Neutrophil (primary cell): Measurements from ENCODE around the gene CAV2.

Source experiments
- H3K27ac ChIP-seq: fragments of 200-600 bp; sonication (generic); 2 replicates; pipeline ENCODE4 v1.5.1; 2016; ENCODE audit warnings: mild to moderate bottlenecking, moderate library complexity
- H3K27me3 ChIP-seq: fragments of 200-600 bp; sonication (generic); 2 replicates; pipeline ENCODE4 v1.6.0; 2016; ENCODE audit warnings: mild to moderate bottlenecking
- H3K36me3 ChIP-seq: fragments of 200-600 bp; sonication (generic); 2 replicates; pipeline ENCODE4 v1.5.1; 2017
- H3K4me1 ChIP-seq, 2 experiments: fragments of 200-600 bp in 1 of 2; sonication (generic) in 1 of 2; 1 replicate in 1 of 2; 2 replicates in 1 of 2; pipeline versions ENCODE4 v1.5.1 to v1.6.1; 2013 to 2016; ENCODE audit warnings: low read depth in 1 of 2, low read length in 1 of 2, mild to moderate bottlenecking in 1 of 2, moderate library complexity in 1 of 2; ENCODE audit not compliant: control insufficient read depth in 1 of 2, insufficient read depth in 1 of 2
- H3K4me3 ChIP-seq, 2 experiments: fragments of 200-600 bp in 1 of 2; sonication (generic) in 1 of 2; 1 replicate in 1 of 2; 2 replicates in 1 of 2; pipeline ENCODE4 v1.5.1; 2013 to 2016; ENCODE audit warnings: low read depth in 1 of 2, low read length in 1 of 2, mild to moderate bottlenecking in 1 of 2, moderate library complexity in 1 of 2
- H3K9me3 ChIP-seq: fragments of 200-600 bp; sonication (generic); 2 replicates; pipeline ENCODE4 v1.5.1; 2016
- TF ChIP-seq, protein P1 (sequence below): fragments of 200-600 bp; sonication (generic); IDR thresholded peaks from 2 replicates; pipeline ENCODE4 v1.5.1; 2016; ENCODE audit warnings: antibody characterized with exemption

CAV2 gene

DNA sequence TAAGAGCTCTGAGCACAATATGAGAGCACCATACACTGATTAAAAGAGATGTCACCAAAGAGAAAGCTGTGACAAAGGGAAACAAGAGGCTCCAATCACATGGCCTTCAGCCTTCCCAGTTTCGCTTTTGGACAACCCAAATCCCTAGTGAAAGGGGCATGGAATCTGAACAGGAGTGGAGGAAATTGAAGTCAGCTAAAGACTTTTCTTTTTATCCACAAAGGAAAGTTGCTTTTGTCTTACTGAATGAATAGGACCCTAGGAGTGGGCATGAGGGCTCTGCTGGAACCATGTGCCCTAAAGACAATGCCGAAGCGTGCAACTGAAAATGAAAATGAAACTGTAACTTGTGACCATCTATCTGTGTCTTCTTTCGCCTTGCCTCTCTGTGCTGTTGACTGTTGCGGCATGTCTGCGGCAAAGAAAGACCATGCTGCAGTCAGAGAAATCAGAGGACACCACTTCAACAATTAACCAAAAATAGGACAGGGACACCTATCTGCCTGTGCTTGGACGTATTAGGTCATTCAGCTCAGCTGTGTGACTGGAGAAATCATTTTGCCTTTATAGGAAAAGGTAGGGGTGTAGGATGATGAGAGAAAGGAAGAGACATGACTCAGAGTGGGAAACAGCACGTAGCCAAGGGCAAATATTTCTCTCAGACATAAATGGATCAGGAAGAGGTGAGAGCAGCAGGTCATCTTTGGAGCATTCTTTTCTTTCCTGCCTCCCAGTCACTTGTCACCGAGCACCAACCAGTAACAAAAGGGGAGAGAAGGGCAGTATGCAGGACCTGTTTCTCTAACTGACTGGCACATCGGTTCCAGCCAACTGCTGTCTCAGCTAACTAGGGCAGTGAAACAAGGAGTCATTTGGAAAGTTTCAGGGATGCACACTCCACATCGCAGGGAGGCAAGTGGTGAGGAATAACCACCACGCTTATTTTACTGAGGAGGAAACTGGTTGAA lies 12.3 kb downstream of the CAV2 start:
- Histone ChIP-seq H3K4me3 (no peak overlapping the region), H3K27ac (no peak overlapping the region), H3K27me3 (peaks cover 15% of the 10 kb centered on the region), H3K9me3 (no peaks in the 10 kb centered on the region), H3K4me1 (no peaks in the 10 kb centered on the region), H3K36me3 (no peaks in the 10 kb centered on the region)
- TF ChIP-seq, protein P1, sequence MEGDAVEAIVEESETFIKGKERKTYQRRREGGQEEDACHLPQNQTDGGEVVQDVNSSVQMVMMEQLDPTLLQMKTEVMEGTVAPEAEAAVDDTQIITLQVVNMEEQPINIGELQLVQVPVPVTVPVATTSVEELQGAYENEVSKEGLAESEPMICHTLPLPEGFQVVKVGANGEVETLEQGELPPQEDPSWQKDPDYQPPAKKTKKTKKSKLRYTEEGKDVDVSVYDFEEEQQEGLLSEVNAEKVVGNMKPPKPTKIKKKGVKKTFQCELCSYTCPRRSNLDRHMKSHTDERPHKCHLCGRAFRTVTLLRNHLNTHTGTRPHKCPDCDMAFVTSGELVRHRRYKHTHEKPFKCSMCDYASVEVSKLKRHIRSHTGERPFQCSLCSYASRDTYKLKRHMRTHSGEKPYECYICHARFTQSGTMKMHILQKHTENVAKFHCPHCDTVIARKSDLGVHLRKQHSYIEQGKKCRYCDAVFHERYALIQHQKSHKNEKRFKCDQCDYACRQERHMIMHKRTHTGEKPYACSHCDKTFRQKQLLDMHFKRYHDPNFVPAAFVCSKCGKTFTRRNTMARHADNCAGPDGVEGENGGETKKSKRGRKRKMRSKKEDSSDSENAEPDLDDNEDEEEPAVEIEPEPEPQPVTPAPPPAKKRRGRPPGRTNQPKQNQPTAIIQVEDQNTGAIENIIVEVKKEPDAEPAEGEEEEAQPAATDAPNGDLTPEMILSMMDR = no peak

DNA sequence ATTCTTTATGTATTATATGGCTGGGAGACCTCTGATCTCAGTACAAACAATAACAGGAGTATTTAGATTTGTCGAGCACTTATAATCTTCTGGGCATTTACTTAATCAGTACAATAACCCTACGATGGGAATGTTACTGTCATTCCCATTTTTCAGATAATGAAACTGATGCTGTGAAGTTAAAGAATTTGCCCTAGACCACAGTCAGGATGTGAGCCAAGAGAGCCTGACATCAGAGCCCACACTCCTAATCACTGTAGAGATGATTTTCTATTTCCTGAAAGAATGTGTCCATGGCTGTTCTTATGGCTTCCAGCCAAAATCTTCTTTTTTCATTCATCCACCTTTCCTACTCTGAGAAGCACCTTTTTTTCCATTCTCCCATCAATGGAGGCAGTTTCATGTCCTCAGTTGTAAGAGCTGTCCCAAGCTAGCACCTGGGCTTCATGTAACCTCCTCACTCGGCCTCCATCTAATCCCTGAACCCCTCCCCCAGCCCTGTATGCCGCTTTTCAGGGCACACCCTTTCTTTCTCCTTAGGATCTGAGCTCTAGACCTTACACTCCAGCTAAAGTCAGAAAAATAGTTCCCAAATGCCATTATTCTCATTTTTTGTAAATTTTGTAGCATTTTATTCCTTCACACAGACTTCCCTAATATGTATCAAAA lies 13.1 kb downstream of the CAV2 start:
- no peaks in the 10 kb centered on the region for H3K9me3 ChIP-seq
- H3K27me3 ChIP-seq = peaks cover 22% of the 10 kb centered on the region
- H3K4me3 ChIP-seq = no peak overlapping the region
- no peaks in the 10 kb centered on the region for H3K4me1 ChIP-seq
- no peak overlapping the region for H3K27ac ChIP-seq
- H3K36me3 ChIP-seq = no peaks in the 10 kb centered on the region
- TF ChIP-seq, protein P1 = no peak

DNA sequence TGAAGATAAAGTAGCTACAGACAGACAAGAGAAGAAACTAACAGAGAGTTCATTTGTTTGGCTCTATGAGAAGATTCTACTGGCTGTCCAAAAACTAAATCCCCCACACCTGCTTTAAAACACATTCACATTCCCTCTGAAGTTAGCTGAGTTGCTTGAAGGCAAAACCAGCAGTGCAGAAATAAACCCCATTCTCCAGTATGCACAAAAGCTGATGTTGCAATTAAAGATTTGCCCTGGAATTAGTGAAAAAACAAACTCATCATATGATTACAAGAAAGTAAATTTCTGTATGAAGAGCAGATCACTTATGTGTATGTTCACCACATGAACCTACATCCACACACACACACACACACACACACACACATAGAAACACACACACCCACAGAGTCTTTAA lies 16.0 kb downstream of the CAV2 start:
- TF ChIP-seq, protein P1 = no peak
- Histone ChIP-seq H3K4me3 (no peak overlapping the region), H3K27ac (no peak overlapping the region), H3K36me3 (no peaks in the 10 kb centered on the region), H3K4me1 (no peaks in the 10 kb centered on the region), H3K9me3 (no peaks in the 10 kb centered on the region), H3K27me3 (peaks cover 42% of the 10 kb centered on the region)

DNA sequence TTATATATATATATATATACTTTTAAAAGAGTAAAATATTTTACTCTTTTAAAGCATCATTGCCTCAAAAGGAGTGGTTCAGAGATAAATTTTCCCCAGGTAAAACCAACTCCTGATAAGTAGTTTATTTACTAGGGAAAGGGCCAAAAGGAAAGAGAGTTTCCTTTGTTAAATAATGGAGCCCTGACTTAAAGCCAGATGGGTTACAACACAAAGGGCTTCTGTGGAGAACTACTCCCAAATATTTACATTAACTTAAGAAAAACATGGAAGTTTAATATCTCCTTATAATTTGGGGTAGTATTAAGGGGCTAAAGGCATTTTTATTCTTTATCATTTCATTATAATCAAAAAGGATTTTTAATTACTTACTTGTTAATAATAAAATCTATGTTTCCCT lies 16.8 kb downstream of the CAV2 start:
- Histone ChIP-seq H3K36me3 (no peaks in the 10 kb centered on the region), H3K4me1 (no peaks in the 10 kb centered on the region), H3K27ac (no peak overlapping the region), H3K27me3 (peaks cover 49% of the 10 kb centered on the region), H3K4me3 (no peak overlapping the region), H3K9me3 (no peaks in the 10 kb centered on the region)
- TF ChIP-seq, protein P1 = no peak

DNA sequence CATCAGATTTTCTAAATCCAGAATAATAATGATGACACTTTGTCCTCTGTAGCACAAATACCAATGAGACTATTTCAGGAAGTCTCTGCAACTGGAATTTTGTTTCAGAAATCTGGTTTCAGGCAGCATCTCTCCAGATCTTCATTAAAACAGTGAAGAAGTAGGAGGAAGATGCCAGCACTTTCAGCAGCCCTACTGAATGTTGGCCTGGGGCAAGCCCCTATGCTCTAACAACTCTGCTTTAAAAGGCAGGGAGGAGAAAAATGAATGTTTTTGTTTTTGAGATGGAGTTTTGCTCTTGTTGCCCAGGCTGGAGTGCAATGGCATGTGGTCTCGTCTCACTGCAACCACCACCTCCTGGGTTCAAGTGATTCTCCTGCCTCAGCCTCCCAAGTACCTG lies 18.1 kb downstream of the CAV2 start:
- TF ChIP-seq, protein P1 = no peak
- peaks cover 62% of the 10 kb centered on the region for H3K27me3 ChIP-seq
- no peaks in the 10 kb centered on the region for H3K36me3 ChIP-seq
- H3K27ac ChIP-seq = no peak overlapping the region
- H3K4me1 ChIP-seq = no peaks in the 10 kb centered on the region
- H3K4me3 ChIP-seq = no peak overlapping the region
- no peaks in the 10 kb centered on the region for H3K9me3 ChIP-seq
